HG02870 (cell line): ENCODE measurements around the gene PLA2G15.
"Not testable (repeated sequence)": the region's sequence is repeated elsewhere in the genome, so short reads cannot be mapped to it uniquely, and the experiment has no call there.

Experiments
- ATAC-seq: cut with Tn5 transposase; IDR thresholded peaks from one replicate; pipeline ENCODE4 v1.9.1; 2021; ENCODE audit warnings: mild to moderate bottlenecking, moderate library complexity; ENCODE audit not compliant: unreplicated experiment

The PLA2G15 gene

DNA sequence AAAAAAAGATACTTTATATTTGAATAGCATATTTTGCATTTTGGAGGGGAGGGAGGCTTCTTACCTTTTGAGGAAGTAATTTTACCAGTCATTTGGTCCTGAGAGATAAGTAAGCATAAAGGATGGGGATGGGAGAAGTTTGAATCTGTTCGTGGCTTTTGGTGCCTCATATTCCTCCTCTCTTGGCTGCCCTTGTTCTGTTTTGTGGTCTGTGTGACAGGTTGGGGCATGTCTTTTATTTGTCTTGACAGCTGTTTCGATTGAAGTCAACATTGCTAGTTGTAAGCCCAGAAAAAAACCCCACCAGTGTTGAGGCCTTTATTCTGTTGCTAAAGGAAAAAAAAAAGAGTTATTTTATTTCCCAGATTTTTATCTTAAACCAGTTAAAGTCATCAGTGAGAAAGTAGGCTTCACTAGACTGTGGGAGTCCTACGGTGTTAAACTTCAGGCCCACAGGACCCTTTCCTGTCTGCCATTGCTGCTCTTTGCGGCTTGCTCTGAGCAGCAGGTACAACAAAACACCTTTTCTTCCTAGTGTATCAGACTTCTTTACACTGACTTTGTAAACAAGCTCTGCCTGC, 30.5 kb downstream of the PLA2G15 start:
- peak; percentile 82 for ATAC-seq

DNA sequence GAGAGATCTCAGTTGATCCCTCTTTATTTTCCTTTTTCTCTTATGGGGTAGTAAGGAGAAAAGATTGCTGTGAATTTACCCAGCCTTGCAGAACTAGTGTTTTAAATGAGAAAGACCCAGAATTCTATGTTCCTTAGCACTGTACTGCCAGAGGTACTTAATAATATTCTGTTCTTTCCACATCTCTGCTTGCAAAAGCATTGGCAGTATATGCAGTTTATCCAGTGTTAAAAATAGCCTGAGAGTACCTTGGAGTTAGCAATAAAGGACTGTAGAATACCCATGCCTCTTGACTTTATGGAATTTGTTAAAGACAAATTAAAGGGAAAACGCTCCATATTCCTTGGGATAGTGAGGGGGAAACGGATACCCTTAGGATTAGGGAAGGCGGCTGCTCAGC, 31.1 kb downstream of the PLA2G15 start:
- ATAC-seq: no peak

DNA sequence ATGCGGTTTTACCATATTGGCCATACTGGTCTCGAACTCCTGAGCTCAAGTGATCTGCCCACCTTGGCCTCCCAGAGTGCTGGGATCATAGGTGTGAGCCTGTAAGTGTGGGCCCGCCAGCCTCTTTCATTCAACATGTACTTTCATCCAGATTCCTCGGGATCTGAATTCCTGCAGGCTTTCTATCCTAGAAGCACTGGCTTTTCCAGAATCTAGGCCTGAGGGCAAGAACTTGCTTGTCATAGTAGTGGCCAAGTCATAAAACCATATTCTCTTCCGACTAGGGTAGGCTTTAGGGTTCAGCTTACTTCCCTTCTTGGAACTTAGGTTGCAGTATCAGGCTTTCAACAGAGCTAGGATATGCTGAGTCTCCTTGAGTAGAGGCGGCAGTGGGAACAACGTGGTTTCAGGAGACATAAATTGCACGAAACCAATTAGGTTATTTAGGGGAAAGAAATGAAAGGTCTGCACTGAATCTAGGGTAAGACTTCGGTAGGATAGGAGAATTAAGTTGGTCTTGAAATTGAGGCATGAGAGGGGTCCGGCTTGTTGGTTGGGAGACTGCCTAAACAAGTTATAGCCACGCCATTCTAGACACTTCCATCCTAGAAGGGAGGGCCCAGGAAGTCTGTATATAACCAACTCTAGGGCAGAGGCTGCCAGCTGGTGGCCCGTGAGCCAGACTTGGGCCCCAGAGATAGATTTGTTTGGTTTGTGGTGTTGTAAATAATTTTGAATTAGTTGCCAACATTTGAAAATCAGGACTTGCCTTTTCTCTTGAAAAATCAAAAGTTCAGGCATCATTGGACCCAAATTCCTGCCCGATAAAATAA, 34.8 kb downstream of the PLA2G15 start:
- no peak for ATAC-seq

DNA sequence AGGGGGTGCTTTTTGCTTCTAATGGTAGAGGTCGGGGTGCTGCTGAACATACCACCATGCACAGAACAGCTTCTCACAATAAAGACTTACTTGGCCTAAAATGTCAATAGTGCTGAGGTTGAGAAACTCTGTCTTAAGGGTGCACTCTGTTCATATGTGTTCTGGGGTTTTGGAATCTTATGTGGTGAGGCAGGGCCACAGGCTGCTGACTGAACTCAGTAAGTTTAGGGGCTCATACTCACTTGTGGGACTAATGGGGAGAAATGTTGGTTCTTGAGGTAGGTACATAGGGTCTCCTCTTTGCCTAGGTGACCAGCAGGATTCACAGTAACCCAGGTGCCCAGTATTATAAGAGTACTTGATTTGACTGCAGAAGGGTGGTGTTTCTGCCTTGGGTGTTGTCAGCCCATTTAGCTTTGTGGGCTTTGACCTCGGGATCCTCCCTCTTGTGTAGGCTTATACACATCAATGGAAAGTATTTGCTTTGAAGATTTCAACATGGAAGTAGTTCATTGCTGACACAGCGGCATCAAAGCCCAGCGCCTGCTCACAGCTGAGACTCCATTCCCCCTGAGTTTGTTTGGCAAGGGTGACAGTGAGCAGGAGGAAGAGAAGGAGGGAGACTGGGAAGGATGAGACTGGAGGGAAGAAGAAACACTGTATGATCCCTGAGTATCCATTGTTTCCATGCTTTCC, 36.3 kb downstream of the PLA2G15 start:
- ATAC-seq: no peak

DNA sequence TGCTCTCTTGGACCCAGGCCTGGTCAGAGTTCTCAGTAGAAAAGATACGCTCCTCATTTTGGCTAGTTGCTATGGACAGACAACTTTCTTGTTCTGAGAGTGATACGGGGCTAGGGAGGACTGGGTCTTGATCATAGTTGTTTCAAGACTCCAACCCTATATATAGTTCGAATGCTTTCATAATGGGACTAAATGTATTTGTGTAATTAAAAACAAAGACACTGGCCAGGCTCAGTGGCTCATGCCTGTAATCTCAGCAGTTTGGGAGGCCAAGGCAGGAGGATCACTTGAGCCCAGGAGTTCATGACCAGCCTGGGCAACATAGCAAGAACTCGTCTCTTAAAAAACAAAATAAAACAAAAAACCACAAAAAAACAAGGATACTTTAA, 36.9 kb downstream of the PLA2G15 start:
- ATAC-seq: no peak

DNA sequence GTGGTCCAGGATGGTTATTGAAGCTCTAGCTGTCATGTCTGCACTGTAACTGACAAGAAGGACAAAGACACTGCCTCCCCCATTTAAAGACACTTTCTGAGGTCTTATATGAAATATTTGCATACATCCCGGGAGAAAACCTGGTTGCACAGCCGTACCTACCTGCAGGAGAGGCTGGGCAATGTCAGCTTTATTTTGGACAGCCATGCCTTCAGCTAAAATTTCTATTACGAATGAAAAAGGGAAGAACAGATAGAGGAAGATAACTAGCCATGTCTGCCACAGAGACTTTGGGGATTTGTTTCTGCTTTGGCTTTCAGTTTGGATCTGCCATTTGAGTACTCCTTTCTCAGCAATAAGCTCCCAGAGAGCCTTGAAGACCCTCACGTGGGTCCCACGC, 38.2 kb downstream of the PLA2G15 start:
- no peak for ATAC-seq

DNA sequence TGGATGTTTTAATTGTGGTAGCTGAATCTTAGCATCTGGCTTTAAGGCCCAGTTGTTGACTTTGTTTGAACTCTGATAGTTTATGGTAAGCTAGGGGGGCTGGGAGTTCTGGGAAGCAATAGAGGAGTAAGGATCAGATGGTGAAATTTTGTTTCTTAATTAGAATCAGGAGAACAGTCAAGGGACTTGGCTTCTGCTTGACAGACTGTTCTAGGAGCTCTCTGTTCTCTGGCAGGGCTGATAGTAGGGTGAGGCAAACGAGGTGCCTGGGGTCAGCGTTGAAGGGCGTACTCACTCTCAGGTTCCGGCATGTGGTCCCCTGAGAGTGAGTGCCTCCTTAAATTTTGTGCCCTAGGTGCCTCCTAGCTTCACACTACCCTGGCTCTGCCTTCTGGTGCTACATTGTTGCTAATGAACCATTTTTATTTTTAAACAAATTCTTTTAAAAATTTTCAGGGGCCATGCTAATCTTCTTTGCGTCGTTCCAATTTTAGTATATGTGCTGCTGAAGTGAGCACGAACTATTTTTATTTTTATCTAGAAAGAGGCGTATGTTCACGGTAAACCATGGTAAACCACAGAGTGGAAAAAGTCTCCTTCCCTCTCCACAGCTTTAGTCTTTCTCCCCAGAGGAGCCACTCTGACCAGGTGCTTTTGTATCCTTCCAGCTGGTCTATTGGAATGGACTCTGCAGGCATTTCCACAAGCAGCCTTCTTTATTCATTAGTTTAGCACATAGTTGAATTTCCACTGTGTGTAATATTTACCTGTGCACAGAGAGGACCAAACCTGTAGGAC, 38.8 kb downstream of the PLA2G15 start:
- ATAC-seq: no peak

DNA sequence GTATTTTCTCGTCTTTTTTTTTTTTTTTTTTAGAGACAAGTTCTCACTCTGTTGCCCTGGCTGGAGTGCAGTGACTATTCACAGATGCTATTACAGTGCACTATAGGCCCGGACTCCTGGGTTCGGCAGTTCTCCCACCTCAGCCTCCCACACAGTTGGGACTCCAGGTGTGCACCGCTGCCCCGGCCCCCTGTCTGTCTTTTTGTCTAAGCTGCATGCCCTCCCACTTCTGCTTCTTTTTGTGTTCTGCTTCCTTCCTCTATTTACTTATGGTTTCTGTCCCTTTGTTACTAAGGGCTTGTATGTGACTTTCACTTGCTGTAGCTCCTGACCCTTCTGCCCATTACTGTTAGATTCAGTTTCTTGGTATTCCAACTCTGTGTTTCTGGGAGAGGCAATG, 39.7 kb downstream of the PLA2G15 start:
- ATAC-seq: peak; percentile 47

DNA sequence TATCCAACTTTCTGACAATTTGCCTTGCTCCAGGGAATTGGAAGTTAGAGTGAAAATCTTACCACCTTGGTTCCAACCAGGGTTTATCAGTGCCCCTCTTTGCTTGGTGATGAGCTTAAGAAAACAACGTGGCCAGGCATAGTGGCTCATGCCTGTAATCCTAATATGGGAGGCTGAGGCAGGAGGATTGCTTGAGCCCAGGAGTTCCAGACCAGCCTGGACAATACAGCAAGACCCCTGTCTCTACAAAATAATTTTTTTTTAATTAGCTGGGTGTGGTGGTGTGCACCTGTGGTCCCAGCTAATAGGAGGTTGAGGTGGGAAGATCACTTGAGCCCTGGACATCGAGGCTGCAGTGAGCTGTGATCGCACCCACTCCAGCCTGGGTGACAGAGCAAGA, 40.5 kb downstream of the PLA2G15 start:
- ATAC-seq: no peak

DNA sequence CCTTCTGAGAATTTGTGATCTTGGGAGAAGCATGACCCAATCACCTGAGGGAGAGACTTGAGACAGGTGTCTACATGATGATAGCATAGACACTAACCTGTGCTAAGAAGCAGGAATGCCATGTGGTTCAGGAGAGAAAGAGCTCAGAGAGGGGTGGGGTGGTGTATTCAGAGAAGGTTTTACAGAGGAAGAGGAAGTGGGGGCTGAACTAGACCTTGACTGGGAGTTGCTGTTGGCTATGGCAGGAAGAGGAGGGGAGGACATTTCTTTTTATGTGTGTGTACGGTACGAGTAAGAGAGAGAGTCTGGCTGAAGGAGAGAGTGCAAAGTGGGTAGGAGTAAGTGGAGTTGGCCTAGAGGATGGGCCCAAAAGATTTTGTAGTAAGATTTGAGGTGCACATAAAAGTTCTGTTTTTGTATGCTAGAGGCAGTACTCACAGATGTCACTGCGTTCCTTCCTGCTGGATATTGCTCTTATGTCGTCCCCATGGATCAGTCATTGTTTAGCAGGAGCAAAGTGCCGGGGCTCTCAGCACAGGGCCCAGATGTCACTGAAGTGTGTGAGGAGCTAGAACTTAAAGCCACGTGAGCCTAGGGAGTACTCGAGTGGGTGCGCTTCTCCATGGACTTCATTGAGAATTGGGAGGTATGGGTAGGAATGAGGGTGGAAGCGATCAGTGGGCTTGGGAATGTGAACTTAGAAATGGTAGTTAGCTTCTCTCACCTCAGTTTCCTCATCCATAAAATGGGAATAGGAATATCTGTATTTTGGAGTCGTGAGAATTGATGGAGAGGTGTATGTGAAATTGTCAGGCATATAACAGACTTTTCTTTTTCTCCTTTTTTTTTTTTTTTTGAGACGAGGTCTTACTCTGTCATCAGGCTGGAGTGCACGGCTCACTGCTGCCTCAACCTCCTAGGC, 41.2 kb downstream of the PLA2G15 start:
- ATAC-seq: no peak

DNA sequence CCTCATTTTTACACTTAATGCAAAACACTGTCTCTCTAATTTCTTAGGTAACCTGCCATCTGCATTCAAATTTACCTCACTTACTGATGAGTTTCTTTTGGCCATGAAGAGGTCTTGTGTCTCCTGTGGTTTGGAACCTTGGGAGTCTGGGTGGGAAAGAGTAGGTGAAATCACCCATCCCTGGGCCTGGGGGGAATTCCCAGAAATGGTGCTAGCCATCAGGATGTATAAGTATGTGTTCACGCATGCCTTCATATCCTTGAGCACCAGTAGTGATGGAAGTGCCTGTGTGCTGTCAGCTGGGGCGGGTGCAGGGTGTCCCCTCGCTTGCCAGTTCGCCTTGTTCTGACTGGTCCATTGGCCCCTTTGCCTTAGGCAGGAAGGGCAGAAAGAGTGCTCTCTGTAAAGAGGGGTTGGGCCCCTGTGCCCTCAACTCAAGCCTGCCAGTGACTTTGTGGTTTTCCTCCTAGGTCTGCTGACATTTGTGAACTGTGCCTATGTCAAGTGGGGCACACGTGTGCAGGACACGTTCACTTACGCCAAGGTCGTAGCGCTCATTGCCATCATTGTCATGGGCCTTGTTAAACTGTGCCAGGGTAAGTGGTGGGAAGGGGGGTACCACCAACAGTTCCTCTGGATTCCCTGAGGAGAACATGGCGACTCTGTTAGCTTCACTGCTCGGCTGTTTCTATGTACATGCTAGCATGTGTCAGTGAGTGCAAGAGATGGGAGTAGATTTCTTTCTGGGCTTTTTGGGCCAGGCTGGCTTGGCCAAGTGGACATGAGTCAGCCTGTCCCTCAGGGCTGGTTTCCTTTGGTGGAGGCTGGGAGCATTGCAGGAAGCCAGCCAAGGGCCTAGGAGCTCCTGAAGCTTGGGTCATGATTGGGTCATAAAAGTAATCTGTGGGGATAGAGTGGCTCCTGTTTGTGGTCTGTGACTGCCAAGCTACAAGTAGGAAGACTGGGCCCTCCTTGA, 42.4 kb downstream of the PLA2G15 start:
- no peak for ATAC-seq

DNA sequence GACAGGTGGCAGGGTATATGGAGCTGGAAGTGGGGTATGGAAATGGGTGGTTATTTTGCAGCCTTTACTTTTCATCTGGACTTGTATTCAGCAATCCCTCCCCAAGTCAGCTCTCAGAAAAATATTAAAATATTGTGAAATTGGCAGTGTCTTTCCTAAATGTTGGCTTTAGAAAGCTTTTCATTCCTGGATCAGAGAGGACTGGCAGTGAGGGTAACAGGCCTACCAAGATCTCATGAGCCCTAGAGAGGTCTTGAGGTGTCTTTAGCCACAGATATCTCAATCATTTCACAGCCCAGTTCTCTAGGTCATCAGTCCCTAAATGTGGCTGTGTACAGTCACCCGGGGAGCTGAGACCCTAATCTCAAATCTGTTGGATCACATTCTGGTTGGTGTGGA, 43.1 kb downstream of the PLA2G15 start:
- ATAC-seq: no peak

DNA sequence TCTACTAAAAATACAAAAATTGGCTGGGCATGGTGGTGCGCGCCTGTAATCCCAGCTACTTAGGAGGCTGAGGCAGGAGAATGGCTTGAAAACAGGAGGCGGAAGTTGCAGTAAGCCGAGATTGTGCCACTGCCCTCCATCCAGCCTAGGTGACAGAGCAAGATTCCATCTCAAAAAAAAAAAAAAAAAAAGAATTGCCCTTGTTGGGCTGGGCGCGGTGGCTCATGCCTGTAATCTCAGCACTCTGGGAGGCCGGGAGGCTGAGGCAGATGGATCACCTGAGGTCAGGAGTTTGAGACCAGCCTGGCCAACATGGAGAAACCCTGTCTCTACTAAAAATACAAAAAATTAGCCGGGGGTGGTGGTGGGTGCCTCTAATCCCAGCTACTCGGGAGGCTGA, 43.6 kb downstream of the PLA2G15 start:
- ATAC-seq: not testable (repeated sequence)

DNA sequence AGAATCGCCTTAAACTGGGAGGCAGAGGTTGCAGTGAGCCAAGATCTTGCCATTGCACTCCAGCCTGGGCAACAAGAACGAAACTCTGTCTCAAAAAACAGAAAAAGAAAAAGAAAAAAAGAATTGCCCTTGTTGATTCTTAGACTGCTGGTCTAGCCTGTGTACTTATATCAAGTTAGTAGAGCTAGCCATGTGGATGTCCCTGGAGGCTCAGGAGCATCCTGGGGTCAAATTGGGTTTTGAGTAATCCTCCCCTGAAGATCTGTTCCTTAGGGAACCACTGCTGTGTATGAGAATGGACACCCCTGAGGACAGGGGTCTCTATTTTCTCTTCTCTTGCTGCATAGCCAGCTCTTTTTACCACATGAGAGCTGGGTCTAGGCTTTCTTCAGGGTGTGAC, 44.0 kb downstream of the PLA2G15 start:
- peak; percentile 3 for ATAC-seq

DNA sequence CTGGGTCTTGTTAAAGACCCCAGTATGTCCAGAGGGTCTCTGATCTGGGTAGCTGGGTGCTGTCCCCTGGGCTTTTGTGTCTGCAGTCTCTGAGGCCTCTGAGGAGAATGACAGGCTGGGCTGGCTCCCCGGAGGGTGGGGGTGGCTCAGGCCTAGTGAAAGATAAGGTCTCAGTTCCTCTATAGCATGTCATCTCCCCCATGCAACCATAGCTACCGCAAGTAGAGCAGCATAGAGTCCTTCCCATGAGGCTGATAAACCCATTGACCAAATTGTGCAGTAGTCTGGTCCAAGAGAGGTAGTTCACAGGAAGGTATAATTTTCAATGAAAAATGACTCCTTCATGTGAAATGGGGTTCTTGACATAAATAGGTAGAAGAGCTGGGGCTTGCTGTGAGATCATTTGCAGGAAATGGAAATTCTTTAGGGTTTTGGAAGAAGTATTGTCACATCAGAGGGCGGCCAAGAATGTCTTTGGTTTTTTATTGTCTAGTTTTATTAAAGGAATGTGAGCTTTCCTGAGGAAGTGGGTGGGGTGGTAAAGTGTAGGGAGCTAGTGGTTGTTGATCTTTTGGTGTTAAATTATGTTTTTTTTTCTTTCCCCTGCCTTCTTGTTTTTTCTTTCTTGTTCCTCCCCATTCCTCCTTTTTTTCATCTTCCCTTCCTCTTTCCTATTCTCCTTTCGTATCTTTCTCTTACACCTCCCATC, 44.6 kb downstream of the PLA2G15 start:
- ATAC-seq: peak; percentile 82

DNA sequence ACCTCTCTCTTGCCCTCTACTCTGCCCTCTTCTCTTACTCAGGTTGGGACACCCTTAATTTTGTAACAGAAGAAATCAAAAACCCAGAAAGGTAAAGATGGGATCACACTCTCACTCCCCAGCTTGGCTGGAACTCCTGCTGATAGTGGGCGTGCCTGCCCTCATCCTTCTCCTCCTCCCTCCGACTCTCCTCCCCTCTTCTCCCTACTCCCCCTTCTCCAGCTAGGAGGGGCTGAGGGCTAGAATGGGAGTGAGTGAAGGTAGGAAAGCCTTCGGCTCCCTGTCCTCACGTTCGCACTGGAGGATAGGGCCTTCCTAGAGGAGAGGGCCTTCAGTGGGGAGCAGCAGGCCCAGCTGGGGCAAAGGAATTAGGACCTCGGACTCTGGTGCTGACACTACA, 45.3 kb downstream of the PLA2G15 start:
- no peak for ATAC-seq

DNA sequence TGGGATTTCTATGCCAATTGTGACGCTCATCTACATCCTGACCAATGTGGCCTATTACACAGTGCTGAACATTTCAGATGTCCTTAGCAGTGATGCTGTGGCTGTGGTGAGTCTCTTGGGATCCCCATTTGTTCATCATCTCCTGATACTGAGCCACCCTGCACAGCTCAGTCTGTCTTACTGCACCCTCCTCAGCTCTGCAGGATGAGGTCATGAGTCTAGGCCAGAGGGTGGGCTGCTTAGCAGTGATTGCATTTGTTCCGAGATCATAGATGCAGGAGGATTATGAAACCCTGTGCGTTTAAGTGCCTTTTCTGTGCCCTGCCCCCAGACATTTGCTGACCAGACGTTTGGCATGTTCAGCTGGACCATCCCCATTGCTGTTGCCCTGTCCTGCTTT, 46.1 kb downstream of the PLA2G15 start:
- no peak for ATAC-seq

DNA sequence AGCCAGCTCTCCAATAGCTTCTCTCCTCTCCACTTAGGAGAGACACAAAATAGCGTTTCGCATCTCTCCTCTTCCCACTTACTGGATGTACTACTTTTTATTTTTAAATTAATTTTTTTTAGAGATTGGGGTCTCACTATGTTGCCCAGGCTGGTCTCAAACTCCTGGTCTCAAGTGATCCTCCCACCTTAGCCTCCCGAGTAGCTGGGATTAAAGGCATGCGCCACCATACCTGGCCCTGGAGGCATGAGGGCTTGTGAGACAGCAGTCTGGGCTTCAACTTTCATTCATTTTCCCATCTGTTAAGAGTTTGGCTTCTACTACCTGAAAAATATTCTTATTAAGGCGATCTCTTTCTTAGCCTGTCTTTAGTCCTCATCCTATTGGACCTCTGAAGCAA, 47.3 kb downstream of the PLA2G15 start:
- ATAC-seq: no peak
